Measurements from ENCODE around the gene NUP160. TPM values are rescaled to one million over a fixed set of nuclear protein-coding genes. Genes with fewer than 3 reads are reported as not detected.

Gene NUP160
- total and polyA plus RNA-seq, 2 of the 8 experiments (the other 6 are each of a cell fraction or from before 2014, with no cell fraction given): 44.6 to 100 TPM

DNA sequence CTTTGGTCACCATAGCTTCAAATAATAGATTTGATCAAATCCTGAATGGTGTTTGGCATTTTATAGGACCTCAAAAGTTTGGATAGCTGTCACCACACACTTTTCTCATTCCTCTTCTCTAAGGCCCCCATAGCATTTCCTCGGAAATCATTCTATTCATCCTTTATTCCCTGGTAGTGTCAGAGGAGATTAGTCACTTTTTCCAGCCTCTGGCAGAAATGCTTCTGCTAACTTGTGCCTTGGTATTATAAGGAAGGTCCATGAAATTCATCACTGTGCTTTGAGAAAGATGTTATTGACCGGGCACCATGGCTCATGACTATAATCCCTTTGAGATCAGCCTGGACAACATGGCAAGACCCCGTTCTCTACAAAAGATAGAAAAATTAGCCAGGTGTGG lies 19.7 kb upstream of the NUP160 start:
- H2AK5ac ChIP-seq (ENCODE audit: low read depth, low read length): no peak overlapping the region
- H3K4me1 ChIP-seq (replicated peaks in 1 of 4; ENCODE audit: control insufficient read depth in 3 of 4, insufficient read depth in 4 of 4, low read length in 3 of 4): no peaks in the 10 kb centered on the region
- H3K27ac ChIP-seq (ENCODE audit: low read depth, low read length): no peak overlapping the region
- no peaks in the 10 kb centered on the region; a peak in 1 of 7 replicates for H3K27me3 ChIP-seq (replicated peaks in 1 of 4; ENCODE audit: control insufficient read depth in 3 of 4, extremely low read depth in 1 of 4, insufficient read depth in 3 of 4, low read length in 3 of 4)
- no peak overlapping the region for H3K4me3 ChIP-seq (ENCODE audit: extremely low read depth in 1 of 4, insufficient read depth in 2 of 4, low read depth in 3 of 4, low read length in 4 of 4)
- no peak overlapping the region for H2BK120ac ChIP-seq (replicated peaks; ENCODE audit: low read depth, low read length)
- H3K18ac ChIP-seq (ENCODE audit: extremely low read depth, low read length): no peak overlapping the region
- POLR2A ChIA-PET (ENCODE audit: partially characterized antibody): no interaction called here
- H3K4ac ChIP-seq (replicated peaks; ENCODE audit: insufficient read length, low read depth, low read length): no peak overlapping the region
- H3K79me1 ChIP-seq (ENCODE audit: low read depth, low read length): no peaks in the 10 kb centered on the region
- H3K56ac ChIP-seq (replicated peaks; ENCODE audit: insufficient read length, low read depth, low read length): no peak overlapping the region
- H3K23ac ChIP-seq (ENCODE audit: insufficient read length): no peak overlapping the region
- no peaks in the 10 kb centered on the region for H4K20me1 ChIP-seq (replicated peaks in 1 of 2; ENCODE audit: control insufficient read depth in 1 of 2, insufficient read depth in 2 of 2, low read length in 2 of 2)
- no peak overlapping the region for H3K14ac ChIP-seq (ENCODE audit: insufficient read length)
- no peak for DNase-seq (ENCODE audit: low read depth in 1 of 2, low spot score in 2 of 2)
- no peak for FAIRE-seq
- no peak overlapping the region for H2BK5ac ChIP-seq (ENCODE audit: low read depth, low read length)
- no peak overlapping the region for H2BK15ac ChIP-seq (ENCODE audit: low read length)
- H4K91ac ChIP-seq (replicated peaks; ENCODE audit: insufficient read length, low read length): no peak overlapping the region
- H3K79me2 ChIP-seq (ENCODE audit: control insufficient read depth in 1 of 2, insufficient read depth in 2 of 2, low read length in 2 of 2): no peaks in the 10 kb centered on the region
- WGBS, 2 experiments (ENCODE audit: extremely low coverage in 1 of 2, insufficient coverage in 1 of 2, insufficient read length in 1 of 2, insufficient replicate concordance in 2 of 2, low coverage in 1 of 2, low lambda C conversion rate in 2 of 2, missing lambda C conversion rate in 1 of 2): 72% methylated on average over 3 of the region's 3 CpGs; no CpG with 5 or more reads in 1 of the 2 experiments
- H3K9ac ChIP-seq (replicated peaks in 1 of 4; ENCODE audit: extremely low read depth in 1 of 4, low read depth in 3 of 4, low read length in 3 of 4): no peak overlapping the region
- H3K4me2 ChIP-seq (ENCODE audit: insufficient read depth in 1 of 2, low read depth in 2 of 2, low read length in 2 of 2): no peak overlapping the region
- no peak overlapping the region for H4K5ac ChIP-seq (ENCODE audit: insufficient read length, low read depth, low read length)
- H4K8ac ChIP-seq (ENCODE audit: extremely low read depth, insufficient read depth, low read length): no peak overlapping the region
- H3K36me3 ChIP-seq (ENCODE audit: control insufficient read depth in 2 of 4, insufficient read depth in 4 of 4, low read length in 3 of 4): no peaks in the 10 kb centered on the region
- CTCF ChIA-PET (ENCODE audit: partially characterized antibody): interaction anchor here (1.2 kb wide), 1 partner anchor 13 kb away, joined by 3 read pairs; no protein-coding TSS in a partner anchor
- H2AFZ ChIP-seq (ENCODE audit: low read length): no peak overlapping the region
- H2BK12ac ChIP-seq (ENCODE audit: low read depth, low read length): no peak overlapping the region
- no peaks in the 10 kb centered on the region for H3K23me2 ChIP-seq (ENCODE audit: low read depth, low read length)
- H2BK20ac ChIP-seq (ENCODE audit: low read length): no peak overlapping the region
- no peaks in the 10 kb centered on the region for H3K9me3 ChIP-seq (ENCODE audit: insufficient read depth in 2 of 2, low read depth in 1 of 2, low read length in 1 of 2)
- TF ChIP-seq SP2 (IDR thresholded peaks at IDR 0.05; ENCODE audit: low read length) (no peak), CEBPB (IDR thresholded peaks at IDR 0.05; ENCODE audit: low read depth, low read length) (no peak), SP1 (IDR thresholded peaks at IDR 0.05; ENCODE audit: low read depth, low read length) (no peak), EZH2 (IDR thresholded peaks at IDR 0.05; ENCODE audit: low read depth, low read length, severe bottlenecking) (no peak), RBBP5 (IDR thresholded peaks at IDR 0.05; ENCODE audit: borderline replicate concordance, low read depth, low read length) (no peak), CTBP2 (IDR thresholded peaks at IDR 0.05; ENCODE audit: borderline replicate concordance, insufficient read depth, insufficient read length, low read length) (no peak), POU5F1 (IDR thresholded peaks at IDR 0.05; ENCODE audit: low read depth, low read length) (no peak), TAF1 (IDR thresholded peaks at IDR 0.05; ENCODE audit: low read depth, low read length) (no peak)
